Measurements from ENCODE around the gene C5orf58. TPM values are rescaled to one million over a fixed set of nuclear protein-coding genes. Genes with fewer than 3 reads are reported as not detected.
"Not testable (repeated sequence)": the region's sequence is repeated elsewhere in the genome, so short reads cannot be mapped to it uniquely, and the experiment has no call there.

The C5orf58 gene
- total RNA-seq, 1 donor from 2014 or later: 0.65 TPM

GRCh38 chr5:170220191-170220590 is 12.6 kb upstream of the C5orf58 start:
- DNase-seq: no peak
- intact Hi-C loops (cut with DNase I): no loop called here
- ATAC-seq (ENCODE audit: poor library complexity): no peak

DNA sequence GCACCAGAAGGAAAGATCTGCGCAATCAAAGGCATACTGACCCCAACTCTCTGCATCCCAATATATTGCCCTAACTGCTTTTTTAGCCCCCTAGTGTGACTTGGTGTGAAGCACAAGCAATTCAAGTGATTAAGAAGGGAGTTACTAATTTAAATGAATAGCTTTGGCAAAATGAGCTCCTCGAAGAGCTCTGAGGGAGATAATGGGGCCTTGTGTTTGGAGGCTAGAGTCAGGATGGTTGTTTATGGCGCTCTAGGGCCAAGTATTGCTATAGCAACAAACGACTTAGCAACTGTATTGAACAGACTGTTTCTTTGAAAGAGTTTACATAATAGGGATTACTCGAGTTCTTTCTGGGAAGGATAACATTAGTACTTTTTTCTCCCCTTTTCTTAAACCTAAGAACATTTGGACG is 11.5 kb upstream of the C5orf58 start:
- no peak for DNase-seq
- peak; percentile 49 for ATAC-seq (ENCODE audit: poor library complexity)
- intact Hi-C loops (cut with DNase I): no loop called here

- intact Hi-C loops (cut with DNase I): no loop called here
- peak; percentile 50 for ATAC-seq (ENCODE audit: poor library complexity)
- no peak for DNase-seq
Observed at GRCh38 chr5:170223360-170223759, 9.4 kb upstream of the C5orf58 start.

DNA sequence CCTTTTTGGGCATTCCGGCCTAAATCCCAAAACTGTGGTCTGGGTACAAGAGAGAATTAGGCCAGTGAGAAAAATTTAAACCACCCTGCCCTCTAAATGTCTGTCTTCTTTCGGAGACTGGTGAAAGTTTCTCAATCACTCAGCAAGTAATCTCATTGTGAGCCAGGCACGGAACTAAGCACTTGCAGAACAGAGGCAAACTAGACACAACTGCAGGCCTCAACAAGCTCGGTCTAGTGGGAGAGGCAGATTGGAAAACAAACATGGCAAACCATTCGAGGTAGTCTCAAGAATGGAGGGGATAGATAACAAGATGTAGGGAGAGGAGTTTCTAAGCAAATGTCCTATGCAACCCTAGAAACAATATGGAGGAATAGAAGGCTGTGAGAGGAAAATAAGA is 8.9 kb upstream of the C5orf58 start:
- DNase-seq (no peak), ATAC-seq (ENCODE audit: poor library complexity) (no peak)
- intact Hi-C loops (cut with DNase I): no loop called here

DNA sequence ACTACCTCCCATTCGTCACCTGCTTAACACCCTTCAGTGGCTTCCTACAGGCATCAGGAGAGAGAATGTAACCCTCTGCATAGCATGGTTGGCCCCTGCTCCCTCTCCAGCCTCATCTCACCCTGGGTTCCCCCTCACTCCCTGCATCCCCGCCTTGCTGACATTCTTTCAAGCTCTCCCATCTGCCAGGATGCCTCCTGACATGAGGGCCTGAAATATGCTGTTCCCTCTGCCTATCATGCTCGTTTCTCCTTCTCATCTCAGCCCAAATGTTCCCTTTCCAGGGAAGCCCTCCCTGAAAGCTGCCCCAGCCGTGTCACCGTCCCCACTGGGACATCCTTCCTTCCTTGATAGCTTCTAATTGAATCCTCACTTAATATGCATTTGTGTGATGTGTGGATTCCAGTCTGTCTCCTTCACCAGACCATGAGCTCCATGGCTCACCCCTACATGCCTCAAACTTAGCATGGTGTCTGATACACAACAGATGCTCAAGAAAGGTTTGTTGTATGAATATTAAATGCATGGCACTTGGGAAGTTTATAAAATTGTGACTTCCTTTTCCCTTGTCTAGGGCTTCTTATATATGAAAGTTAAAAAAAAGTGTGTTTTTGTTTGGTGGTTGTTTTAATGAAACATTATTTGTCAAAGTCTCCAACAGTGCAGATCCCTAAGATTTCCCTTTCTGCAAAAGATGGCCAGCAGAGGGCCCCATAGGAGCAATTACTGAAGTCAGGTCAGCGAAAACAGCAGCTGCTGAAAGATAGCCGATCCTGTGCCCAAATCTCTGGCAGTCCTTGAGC is 7.3 kb upstream of the C5orf58 start:
- ATAC-seq (ENCODE audit: poor library complexity): peak; percentile 79
- peak; percentile 79 for DNase-seq
- intact Hi-C loops (cut with DNase I): loop anchor here (5.0 kb wide), 1 partner anchor 197 kb away; no protein-coding TSS in a partner anchor

- intact Hi-C loops (cut with DNase I): loop anchor here (5.0 kb wide), 1 partner anchor 196 kb away; no protein-coding TSS in a partner anchor
- ATAC-seq (ENCODE audit: poor library complexity) (no peak), DNase-seq (no peak)
Observed at GRCh38 chr5:170226129-170226615, 6.6 kb upstream of the C5orf58 start.

DNA sequence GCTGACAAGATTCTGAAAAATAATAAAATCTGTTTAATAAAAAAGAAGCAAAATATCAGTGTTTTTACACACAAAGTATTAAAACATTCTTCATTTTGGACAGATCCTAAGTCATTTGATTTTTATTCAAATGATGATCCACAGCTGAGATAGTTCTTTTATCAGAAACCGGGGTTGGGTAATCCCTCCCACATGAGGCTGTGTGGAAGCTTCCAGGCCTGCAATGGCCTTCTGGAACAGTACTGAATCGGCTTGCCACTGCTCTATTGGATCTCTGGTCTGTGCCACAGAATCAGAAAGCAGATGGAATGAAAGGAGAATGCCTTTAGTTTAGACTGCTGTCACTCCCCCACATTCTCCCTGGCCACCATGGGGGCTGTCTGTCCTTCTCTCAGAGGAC is 6.1 kb upstream of the C5orf58 start:
- ATAC-seq (ENCODE audit: poor library complexity) (peak; percentile 64), DNase-seq (no peak)
- intact Hi-C loops (cut with DNase I): loop anchor here (5.0 kb wide), 1 partner anchor 196 kb away; no protein-coding TSS in a partner anchor

DNA sequence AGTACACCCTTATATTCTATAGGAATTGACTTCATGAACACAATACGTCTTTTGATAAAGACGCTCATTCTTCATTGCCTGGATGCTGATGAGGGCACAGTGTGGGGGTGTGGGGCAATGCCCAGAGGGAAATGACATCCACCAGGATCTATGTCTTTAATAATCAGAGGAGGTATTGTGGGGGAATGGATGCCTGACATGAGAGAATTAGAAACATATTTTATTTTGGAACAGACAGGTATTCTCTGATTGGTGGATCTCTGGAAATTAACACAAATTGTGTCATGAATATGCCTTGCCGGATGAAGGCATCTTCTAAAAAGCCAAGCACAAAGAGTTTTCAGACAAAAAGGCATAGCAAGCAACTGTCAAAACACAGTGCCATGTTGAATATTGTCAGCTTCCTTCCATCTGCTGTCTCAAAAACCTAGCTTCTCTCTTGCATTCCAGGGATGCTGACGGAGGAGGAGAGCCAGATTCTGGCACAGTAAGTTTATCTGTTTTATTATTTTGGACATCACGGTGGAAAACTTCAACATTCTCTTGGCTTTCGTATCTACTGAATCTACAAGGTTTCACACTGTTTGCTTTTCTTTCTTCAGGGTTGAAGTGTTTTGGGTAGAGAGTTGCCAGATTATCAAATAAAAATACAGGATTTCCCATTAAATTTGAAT is 3.9 kb upstream of the C5orf58 start:
- DNase-seq (no peak), ATAC-seq (ENCODE audit: poor library complexity) (no peak)
- intact Hi-C loops (cut with DNase I): loop anchor here (5.0 kb wide), 1 partner anchor 193 kb away; no protein-coding TSS in a partner anchor

- no peak for ATAC-seq (ENCODE audit: poor library complexity)
- intact Hi-C loops (cut with DNase I): no loop called here
- no peak for DNase-seq
Observed at GRCh38 chr5:170233358-170233892, 640 bp downstream of the C5orf58 start.

- intact Hi-C loops (cut with DNase I): no loop called here
- DNase-seq: no peak
- ATAC-seq (ENCODE audit: poor library complexity): no peak
Observed at GRCh38 chr5:170235876-170236864, 3.4 kb downstream of the C5orf58 start.

GRCh38 chr5:170238456-170239196 is 5.8 kb downstream of the C5orf58 start:
- peak; percentile 63 for ATAC-seq (ENCODE audit: poor library complexity)
- intact Hi-C loops (cut with DNase I): no loop called here

GRCh38 chr5:170245436-170245835 is 12.7 kb downstream of the C5orf58 start:
- ATAC-seq (ENCODE audit: poor library complexity); intact Hi-C loops (cut with DNase I); DNase-seq: not testable (repeated sequence)

More at GRCh38 chr5:170238456-170239196, 5.8 kb downstream of the C5orf58 start:
- DNase-seq: no peak

GRCh38 chr5:170246126-170246870 is 13.5 kb downstream of the C5orf58 start:
- ATAC-seq (ENCODE audit: poor library complexity): no peak
- intact Hi-C loops (cut with DNase I): no loop called here
- DNase-seq: no peak

GRCh38 chr5:170247363-170247762 is 14.6 kb downstream of the C5orf58 start:
- DNase-seq: no peak
- ATAC-seq (ENCODE audit: poor library complexity): peak; percentile 73
- intact Hi-C loops (cut with DNase I): no loop called here

DNA sequence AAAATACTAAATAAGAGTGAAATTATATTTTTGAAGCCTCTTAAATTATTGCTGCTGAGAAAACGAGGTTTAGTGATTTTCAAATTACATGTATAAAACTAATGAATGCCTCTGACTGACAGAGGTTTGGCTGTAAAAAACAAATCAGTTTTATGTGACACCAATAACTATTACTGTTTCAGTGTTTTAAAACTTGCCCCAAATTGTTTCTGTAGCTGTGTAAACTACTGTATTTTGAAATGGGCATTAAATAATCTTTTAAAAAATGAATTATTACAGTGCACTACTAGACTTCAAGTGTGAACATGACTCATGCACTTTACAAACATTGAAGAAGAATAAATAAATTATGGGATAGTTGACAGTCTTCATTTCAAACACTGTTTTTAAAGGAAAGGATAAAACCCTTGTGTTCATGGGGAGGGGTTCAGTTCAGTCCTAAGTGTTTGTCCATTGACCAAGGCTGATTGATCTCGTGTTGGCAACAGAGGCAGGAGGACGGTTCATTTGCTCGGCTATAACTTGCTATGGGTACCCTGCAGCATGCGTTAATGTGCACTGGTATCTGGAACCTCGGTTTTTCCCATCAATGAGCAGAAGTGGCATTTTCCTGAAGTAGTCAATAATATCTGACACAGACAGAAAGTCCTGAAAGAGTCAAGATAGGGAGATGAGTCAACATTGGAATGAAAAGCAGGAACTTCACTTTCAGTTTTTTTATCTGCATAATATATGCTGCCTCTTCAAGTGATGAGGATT is 15.6 kb downstream of the C5orf58 start:
- no peak for DNase-seq
- ATAC-seq (ENCODE audit: poor library complexity): no peak
- intact Hi-C loops (cut with DNase I): no loop called here

- DNase-seq; intact Hi-C loops (cut with DNase I); ATAC-seq (ENCODE audit: poor library complexity): not testable (repeated sequence)
Observed at GRCh38 chr5:170248931-170249227, 16.1 kb downstream of the C5orf58 start.
